GM18873 (cell line): ENCODE measurements around the gene LRRC42.
"Not testable (repeated sequence)": the region's sequence is repeated elsewhere in the genome, so short reads cannot be mapped to it uniquely, and the experiment has no call there.

Source experiments
- ATAC-seq: cut with Tn5 transposase; IDR thresholded peaks from one replicate; pipeline ENCODE4 v1.9.1; 2021; ENCODE audit warnings: mild to moderate bottlenecking, moderate library complexity, moderate number of reproducible peaks; ENCODE audit not compliant: unreplicated experiment, low FRiP score

The LRRC42 gene

DNA sequence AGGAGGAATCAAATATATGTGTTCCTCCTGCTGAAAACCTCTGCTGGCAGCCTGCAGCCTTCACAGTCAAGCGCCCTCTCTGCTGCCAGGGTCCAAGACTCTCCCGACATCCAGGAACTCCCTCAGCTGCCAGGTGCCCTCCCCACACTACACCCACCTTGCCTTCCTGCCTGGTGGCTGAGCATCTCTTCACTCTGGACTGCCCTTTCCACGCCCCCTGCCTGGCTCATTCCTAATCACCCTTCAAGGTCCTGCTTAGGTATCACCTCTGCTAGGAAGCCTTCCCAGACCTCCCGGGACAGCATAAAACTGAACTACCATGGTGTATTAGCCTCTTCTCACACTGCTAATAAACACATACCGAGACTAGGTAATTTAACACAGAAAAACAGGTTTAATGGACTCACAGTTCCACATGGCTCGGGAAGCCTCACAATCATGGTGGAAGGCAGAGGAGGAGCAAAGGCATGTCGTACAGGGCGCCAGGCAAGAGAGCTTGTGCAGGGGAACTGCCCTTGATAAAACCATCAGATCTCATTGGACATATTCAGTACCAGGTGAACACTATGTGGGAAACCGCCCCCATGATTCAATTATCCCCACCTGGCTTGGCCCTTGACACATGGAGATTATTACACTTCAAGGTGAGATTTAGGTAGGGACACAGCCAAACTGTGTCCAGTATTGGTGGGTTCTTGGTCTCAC is 56.5 kb downstream of the LRRC42 start:
- ATAC-seq: no peak

DNA sequence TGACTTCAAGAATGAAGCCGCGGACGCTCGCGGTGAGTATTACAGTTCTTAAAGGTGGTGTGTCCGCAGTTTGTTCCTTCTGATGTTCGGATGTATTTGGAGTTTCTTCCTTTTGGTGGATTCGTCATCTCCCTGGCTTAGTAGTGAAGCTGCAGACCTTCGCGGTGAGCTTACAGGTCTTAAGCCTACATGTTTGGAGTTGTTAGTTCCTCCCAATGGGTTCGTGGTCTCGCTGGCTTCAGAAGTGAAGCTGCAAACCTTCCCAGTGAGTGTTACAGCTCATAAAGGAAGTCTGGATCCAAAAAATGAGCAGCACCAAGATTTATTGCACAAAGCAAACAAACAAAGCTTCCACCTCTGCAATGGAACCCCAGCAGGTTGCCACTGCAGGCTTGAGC is 57.1 kb downstream of the LRRC42 start:
- no peak for ATAC-seq

GRCh38 chr1:54003750-54004480 is 57.8 kb downstream of the LRRC42 start:
- not testable (repeated sequence) for ATAC-seq

DNA sequence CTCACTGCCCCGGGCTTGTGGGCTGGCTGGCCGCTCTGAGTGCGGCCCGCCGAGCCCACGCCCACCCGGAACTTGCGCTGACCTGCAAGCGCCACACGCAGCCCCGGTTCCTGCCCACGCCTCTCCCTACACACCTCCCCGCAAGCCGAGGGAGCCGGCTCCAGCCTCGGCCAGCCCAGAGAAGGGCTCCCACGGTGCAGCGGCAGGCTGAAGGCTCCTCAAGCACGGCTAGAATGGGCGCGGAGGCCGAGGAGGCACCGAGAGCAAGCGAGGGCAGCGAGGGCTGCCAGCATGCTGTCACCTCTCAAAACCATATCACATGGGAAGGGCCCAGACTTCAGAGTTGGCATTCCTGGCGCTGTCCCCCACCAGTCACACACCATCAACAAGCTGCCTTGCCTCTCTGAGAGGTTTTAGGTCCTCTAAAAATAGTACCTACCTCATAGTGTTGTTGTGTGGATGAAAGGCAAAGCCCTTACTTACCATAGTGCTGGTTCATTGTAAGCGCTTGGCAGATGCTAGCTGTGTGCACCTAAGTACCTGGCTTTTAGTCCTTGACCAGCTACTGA is 58.4 kb downstream of the LRRC42 start:
- no peak for ATAC-seq

- ATAC-seq: no peak
These were observed 60.4 kb downstream of the LRRC42 start for GRCh38 chr1:54006508-54006907.

DNA sequence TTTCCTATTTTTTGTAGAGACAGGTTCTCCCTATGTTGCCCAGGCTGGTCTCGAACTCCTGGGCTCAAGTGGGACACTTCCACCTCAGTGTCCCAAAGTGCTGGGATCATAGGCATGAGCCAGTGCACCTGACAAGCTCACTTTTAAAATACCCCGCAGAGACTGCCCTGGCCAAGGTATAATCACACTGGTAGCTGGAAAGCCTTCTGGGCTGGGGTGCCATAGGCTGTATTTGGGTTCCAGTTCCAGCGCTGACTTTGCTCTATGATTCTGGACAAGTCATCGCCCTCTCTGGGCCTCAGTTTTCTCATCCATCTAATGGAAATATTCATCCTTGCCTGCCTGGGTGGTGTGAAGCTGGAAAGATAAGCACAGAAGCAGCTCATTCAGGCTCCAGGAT is 61.5 kb downstream of the LRRC42 start:
- no peak for ATAC-seq

DNA sequence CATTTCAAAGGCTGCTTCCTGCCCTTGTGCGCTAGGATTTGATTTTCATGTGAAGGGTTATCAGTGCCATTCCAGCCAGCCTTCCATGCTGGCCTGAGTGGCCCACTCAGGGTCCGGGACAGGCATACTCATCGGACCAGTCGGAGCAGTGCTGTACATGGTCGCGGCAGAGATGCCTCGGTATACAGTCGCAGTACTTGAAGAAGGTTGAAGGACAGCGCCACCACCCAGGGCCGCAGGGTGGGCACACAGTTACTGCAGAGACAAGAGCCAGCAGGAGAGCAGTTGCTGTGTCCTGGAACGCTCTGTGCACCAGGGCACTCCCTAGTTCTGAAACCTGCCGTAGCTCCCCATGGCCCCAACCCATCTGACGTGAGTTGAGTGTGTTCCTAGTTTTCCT is 62.7 kb downstream of the LRRC42 start:
- ATAC-seq: no peak

GRCh38 chr1:54009406-54009805 is 63.3 kb downstream of the LRRC42 start:
- no peak for ATAC-seq

DNA sequence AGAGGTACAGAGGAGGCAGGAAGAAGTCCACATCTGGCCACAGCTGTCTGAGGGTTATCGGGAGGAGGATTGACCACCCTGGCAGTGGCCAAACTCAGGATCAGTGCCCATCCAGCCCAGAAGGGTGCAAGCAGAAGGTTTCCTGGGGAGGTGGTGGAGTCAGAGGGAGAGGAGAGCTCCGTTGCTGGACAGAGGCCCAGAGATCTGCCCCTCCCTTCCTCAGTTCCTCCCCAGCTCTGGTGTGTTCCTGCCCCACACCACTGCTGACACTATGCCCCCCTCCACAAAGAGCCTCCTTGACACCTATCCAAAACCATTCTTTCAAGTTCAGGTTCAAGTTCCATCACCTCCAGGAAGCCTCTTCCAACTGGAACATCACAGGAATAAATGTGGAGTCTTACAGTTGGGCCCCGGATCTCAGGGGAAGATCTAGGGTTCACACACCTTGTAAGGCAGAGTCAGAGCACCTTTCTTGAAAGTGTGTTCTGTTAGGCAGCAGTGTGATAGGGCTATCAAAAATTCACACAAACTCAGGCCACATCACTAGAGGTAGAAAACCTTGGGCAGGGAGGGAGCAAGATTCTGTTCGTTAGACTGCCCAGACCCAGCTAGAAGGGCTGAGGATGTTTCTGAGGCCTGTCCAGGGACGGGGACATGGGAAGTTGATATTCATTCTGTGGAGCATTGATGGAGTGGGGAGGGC is 64.4 kb downstream of the LRRC42 start:
- ATAC-seq: no peak

GRCh38 chr1:54011316-54012007 is 65.3 kb downstream of the LRRC42 start:
- ATAC-seq: no peak

- no peak for ATAC-seq
These were observed 65.8 kb downstream of the LRRC42 start for GRCh38 chr1:54012008-54012325.

DNA sequence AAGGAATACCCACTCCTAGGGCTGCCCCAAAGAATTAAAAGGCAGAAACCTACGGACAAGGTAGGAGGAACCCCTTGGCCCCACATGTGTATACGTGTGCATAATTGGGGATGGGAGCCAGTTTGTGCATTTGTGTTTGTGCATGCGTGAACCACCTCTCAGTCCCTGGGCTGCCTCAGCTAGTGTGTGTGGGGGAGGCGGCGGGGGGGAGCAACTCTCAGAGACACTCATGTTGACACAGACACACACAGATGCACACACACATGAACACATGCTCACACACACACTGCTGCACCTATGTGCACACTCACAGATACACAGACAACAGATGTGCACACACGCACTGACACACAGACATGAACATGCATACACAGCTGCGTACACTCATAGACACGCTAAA is 66.7 kb downstream of the LRRC42 start:
- ATAC-seq: no peak

DNA sequence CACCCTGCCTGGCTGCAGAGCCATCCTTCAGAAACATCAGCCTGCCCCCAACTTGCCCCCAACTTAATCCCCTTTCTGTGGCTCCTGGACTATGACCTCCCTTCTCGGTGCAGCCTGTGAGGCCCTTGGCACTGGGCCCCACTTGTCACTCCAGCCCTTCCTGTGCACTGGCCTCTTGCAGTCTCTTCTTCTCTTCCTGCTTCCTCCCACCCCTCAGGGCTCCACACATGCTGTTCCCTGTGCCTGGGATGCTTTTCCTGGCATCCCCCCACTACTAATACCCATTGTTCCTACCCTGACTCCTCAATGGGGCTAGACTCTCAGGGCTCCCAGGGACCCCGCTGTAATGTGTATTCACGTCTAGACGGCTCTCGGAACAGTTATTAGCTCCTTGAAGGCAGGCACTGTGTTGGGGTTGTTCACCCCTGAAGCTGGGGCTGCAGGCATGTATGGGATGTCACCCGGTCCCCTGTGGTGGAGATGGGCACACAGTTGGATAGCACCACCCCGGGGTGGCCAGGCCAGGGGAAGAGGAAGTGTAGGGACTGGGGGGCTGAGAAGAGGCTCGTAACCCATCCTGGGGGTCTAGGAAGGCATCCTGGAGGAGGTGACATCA is 67.4 kb downstream of the LRRC42 start:
- ATAC-seq: no peak

DNA sequence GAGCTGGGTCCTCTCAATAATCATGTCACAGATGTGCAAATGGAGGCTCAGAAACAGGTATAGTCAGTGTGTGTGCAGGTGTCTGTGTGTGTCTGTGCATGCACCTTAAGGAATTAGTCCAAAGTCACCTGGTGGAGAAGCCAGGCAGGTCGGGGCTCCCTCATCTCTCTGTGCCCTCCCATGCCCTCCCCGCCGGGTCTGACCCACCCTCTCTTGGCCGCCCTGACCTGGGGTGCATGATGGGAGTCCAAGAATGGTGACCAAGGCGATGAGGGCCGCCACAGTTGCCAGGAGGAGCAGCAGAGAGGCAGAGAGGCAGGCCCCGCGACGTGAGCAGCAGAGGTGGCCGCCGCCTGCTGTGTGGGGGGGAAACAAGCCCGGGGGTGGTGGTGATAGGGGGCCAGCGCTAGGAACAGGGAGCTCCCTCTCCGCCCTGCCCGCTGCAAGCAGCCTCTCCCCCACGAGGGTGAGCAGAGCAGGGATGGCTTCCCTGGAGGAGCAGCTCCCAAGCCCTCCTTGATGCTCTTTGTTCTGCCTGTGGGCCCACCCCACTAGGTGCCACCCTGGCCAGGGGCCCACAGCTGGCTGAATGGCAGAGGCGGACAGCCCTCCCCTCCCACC is 68.0 kb downstream of the LRRC42 start:
- ATAC-seq: no peak

DNA sequence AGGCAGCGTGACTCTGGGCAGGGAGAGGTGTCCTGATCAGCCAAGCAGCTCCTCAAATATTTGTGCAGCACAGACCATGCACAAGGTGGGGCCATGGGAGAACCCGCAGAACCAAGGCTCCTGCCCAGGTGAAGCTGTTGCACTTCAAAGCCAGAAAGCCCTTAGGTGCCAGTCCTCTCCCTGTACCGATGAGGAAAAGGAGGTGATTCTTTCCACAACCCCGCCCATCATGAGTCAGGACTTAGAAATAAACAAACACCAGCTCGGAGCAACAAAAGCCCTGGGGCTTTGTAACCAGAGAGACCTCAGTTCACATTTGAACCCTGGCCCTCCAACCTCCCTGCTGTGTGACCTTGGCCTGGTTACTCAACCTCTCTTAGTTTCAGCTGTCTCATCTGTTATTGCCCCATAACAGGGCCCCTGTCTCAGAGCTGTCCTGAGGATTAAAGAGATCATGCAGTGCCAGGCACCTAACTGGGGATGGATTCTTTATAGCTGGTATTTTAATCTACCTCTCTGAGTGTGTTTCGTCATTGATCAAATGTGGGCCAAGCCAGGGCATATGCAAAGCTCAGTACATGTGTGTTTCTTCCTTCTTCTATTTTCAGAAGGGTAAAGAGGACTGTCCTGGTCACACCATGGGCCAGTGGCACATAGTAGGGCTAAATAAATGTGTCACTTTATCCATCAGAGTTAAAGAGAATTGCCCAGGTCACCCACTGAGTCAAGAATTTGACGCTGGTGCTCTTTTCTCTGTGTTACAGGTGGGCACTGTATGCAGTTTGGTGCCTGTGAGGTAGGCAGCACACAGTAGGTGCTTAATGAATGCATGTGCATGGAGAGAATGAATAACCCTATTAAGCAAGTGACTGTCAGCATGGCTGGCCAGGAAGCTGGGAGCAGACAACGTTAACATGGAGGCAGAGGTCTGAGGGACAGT is 70.5 kb downstream of the LRRC42 start:
- no peak for ATAC-seq
